Stimulated activated CD4-positive, alpha-beta T cell treated with anti-CD3 and anti-CD28 coated beads, TNF-alpha, amount 100 ng/mL, for 24 hours (primary cell): ENCODE results near the gene SPOCK1.
"Not testable (repeated sequence)": the region's sequence is repeated elsewhere in the genome, so short reads cannot be mapped to it uniquely, and the experiment has no call there.

Experiments
- DNase-seq, 3 experiments: peaks; one replicate each; pipeline ENCODE4 v3.0.0-alpha.2; 2020; ENCODE audit warnings: low read depth in 3 of 3

The SPOCK1 gene

GRCh38 chr5:137023371-137023770, 475.8 kb downstream of the SPOCK1 start:
- no peak for DNase-seq

- DNase-seq: no peak
These were observed 476.4 kb downstream of the SPOCK1 start for GRCh38 chr5:137022725-137023124.

- DNase-seq: no peak
These were observed 477.1 kb downstream of the SPOCK1 start for GRCh38 chr5:137022043-137022442.

GRCh38 chr5:137019229-137019628, 479.9 kb downstream of the SPOCK1 start:
- DNase-seq: no peak

GRCh38 chr5:137016783-137017324, 482.3 kb downstream of the SPOCK1 start:
- DNase-seq: no peak

- DNase-seq: no peak
These were observed 483.5 kb downstream of the SPOCK1 start for GRCh38 chr5:137015540-137016116.

GRCh38 chr5:137014731-137015130, 484.4 kb downstream of the SPOCK1 start:
- DNase-seq: no peak

GRCh38 chr5:137010226-137010625, 488.9 kb downstream of the SPOCK1 start:
- DNase-seq: no peak

GRCh38 chr5:137004279-137004678, 494.8 kb downstream of the SPOCK1 start:
- no peak for DNase-seq

- DNase-seq: no peak
These were observed 498.0 kb downstream of the SPOCK1 start for GRCh38 chr5:137001026-137001569.

GRCh38 chr5:136999787-137000186, 499.3 kb downstream of the SPOCK1 start:
- no peak for DNase-seq

- no peak for DNase-seq
These were observed 500.2 kb downstream of the SPOCK1 start for GRCh38 chr5:136998854-136999357.

- DNase-seq: no peak
These were observed 505.0 kb downstream of the SPOCK1 start for GRCh38 chr5:136994154-136994553.

- DNase-seq: no peak
These were observed 506.2 kb downstream of the SPOCK1 start for GRCh38 chr5:136992796-136993489.

GRCh38 chr5:136985785-136986475, 513.2 kb downstream of the SPOCK1 start:
- no peak for DNase-seq

- no peak for DNase-seq
These were observed 514.2 kb downstream of the SPOCK1 start for GRCh38 chr5:136984772-136985446.

GRCh38 chr5:136981936-136982335, 517.2 kb downstream of the SPOCK1 start:
- DNase-seq: no peak

GRCh38 chr5:136979131-136979530, 520.0 kb downstream of the SPOCK1 start:
- DNase-seq: no peak

GRCh38 chr5:136963504-136963903, 535.6 kb downstream of the SPOCK1 start:
- no peak for DNase-seq

GRCh38 chr5:136957428-136957827, 541.7 kb downstream of the SPOCK1 start:
- no peak for DNase-seq

GRCh38 chr5:136954142-136954541, 545.0 kb downstream of the SPOCK1 start:
- DNase-seq: not testable (repeated sequence)
